ENCODE measurements around the gene TEX19.

- no peak for TF ChIP-seq CTCF (conservative IDR thresholded peaks at IDR 0.05)
- TF ChIP-seq EZH2 (IDR thresholded peaks at IDR 0.05; ENCODE audit: low read depth): no peak
Measured at GRCh38 chr17:82397449-82398335, 38.6 kb downstream of the TEX19 start.
